Amniotic epithelial cell (primary cell): ENCODE data around the gene ABHD16A.

ENCODE experiments used
- DNase-seq: peaks from one replicate; pipeline ENCODE4 v3.0.0-alpha.2; 2010; ENCODE audit warnings: low read depth

Gene ABHD16A

GRCh38 chr6:31730631-31731086, 27.5 kb upstream of the ABHD16A start:
- DNase-seq = no peak

- DNase-seq = peak; percentile 67
Observed at GRCh38 chr6:31729979-31730630, 27.0 kb upstream of the ABHD16A start.

GRCh38 chr6:31729515-31729978, 26.4 kb upstream of the ABHD16A start:
- DNase-seq = peak; percentile 81

GRCh38 chr6:31728767-31729514, 25.8 kb upstream of the ABHD16A start, which contains the start of gene DDAH2:
DDAH2 (minus strand) TSS chr6:31729299; CDS start chr6:31729161, 138 bp downstream.
- no peak for DNase-seq

- DNase-seq = no peak
Observed at GRCh38 chr6:31727717-31728671, 24.9 kb upstream of the ABHD16A start.

- no peak for DNase-seq
Observed at GRCh38 chr6:31727034-31727716, 24.1 kb upstream of the ABHD16A start.

- peak; percentile 90 for DNase-seq
Observed at GRCh38 chr6:31725502-31726350, 22.6 kb upstream of the ABHD16A start.

- no peak for DNase-seq
Observed at GRCh38 chr6:31723980-31724691, 21.0 kb upstream of the ABHD16A start.

GRCh38 chr6:31723245-31723979, 20.3 kb upstream of the ABHD16A start, which contains the start of gene MPIG6B:
MPIG6B (plus strand) TSS chr6:31723373; CDS start chr6:31723384, 11 bp downstream.
- no peak for DNase-seq

GRCh38 chr6:31722173-31722572, 19.0 kb upstream of the ABHD16A start:
- DNase-seq = no peak

GRCh38 chr6:31721351-31722020, 18.4 kb upstream of the ABHD16A start, which contains the start of gene LY6G6C:
LY6G6C (minus strand) TSS chr6:31721746; CDS start chr6:31721679, 67 bp downstream.
- no peak for DNase-seq

GRCh38 chr6:31720196-31720770, 17.2 kb upstream of the ABHD16A start:
- no peak for DNase-seq

- no peak for DNase-seq
Observed at GRCh38 chr6:31719001-31719400, 15.9 kb upstream of the ABHD16A start.

GRCh38 chr6:31718265-31718664, 15.1 kb upstream of the ABHD16A start:
- no peak for DNase-seq

- no peak for DNase-seq
Observed at GRCh38 chr6:31717499-31718222, 14.5 kb upstream of the ABHD16A start.

GRCh38 chr6:31715022-31715958, 12.2 kb upstream of the ABHD16A start, which contains the start of gene LY6G6D:
LY6G6D (plus strand) TSS chr6:31715348; CDS start chr6:31715356, 8 bp downstream.
- no peak for DNase-seq
